Esophagus squamous epithelium (tissue), 4 donors: ENCODE data around the gene PHF23.

ENCODE experiments used
- POLR2A ChIP-seq, 4 donors: fragments of 450-650 bp; IDR thresholded peaks; one replicate each; pipeline ENCODE4 v1.6.1; 2017; ENCODE audit warnings: antibody characterized with exemption in 4 of 4, mild to moderate bottlenecking in 4 of 4, moderate library complexity in 3 of 4
- TF ChIP-seq, protein P1 (sequence below), 6 experiments: fragments of 450-650 bp in 4 of 6; fragments of 200-600 bp in 2 of 6; sonication (generic) in 2 of 6; IDR thresholded peaks; one replicate each; pipeline ENCODE4 v1.5.1; 2016 to 2019; ENCODE audit warnings: antibody characterized with exemption in 6 of 6, mild to moderate bottlenecking in 4 of 6, moderate library complexity in 4 of 6

DNA sequence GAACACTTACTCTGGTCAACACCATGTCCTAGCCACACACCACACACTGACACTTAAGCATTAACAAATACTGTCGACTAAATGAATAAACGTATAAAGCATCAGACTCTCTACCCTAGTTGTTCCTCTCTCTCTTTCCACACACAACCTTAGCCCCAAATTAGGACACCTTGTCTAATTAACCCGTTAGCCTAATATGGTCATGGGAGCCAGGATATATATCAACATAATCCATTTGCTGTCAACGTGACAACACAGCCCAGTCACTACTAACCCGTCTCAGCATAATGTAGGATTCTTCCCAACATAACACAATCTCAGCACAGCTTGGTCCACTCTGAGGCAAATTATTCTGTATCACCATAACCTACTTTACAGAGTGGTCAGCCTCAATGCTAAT is 7.1 kb downstream of the PHF23 start:
- TF ChIP-seq POLR2A (IDR thresholded peaks at IDR 0.05): no peak
- TF ChIP-seq, protein P1, sequence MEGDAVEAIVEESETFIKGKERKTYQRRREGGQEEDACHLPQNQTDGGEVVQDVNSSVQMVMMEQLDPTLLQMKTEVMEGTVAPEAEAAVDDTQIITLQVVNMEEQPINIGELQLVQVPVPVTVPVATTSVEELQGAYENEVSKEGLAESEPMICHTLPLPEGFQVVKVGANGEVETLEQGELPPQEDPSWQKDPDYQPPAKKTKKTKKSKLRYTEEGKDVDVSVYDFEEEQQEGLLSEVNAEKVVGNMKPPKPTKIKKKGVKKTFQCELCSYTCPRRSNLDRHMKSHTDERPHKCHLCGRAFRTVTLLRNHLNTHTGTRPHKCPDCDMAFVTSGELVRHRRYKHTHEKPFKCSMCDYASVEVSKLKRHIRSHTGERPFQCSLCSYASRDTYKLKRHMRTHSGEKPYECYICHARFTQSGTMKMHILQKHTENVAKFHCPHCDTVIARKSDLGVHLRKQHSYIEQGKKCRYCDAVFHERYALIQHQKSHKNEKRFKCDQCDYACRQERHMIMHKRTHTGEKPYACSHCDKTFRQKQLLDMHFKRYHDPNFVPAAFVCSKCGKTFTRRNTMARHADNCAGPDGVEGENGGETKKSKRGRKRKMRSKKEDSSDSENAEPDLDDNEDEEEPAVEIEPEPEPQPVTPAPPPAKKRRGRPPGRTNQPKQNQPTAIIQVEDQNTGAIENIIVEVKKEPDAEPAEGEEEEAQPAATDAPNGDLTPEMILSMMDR (IDR thresholded peaks at IDR 0.05): no peak
